Iris pigment epithelial cell (primary cell): ENCODE data around the gene PIK3R5.

ENCODE experiments used
- DNase-seq: peaks from one replicate; pipeline ENCODE4 v3.0.0-alpha.2; 2011; ENCODE audit warnings: low read depth

The PIK3R5 gene

DNA sequence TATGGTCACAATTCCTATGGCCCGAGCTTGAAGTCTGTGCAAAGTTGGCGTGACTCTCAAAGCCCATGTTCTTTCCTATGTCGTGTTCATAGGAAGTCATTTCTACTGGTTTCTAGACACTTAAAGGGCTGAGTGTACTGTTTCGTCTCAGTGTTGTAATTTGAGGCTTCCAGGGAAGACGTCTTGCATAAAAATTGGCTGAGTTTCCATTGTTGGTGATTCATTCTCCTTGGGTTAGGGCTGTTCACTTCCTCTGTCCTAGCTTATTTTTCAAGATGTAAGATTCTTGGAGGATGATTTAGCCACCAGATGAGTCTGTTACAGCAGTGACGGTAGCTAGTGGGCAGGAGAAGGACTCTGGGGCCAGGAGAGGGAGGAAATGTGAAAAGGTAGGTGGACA lies 43.1 kb downstream of the PIK3R5 start:
- DNase-seq: peak; percentile 98

DNA sequence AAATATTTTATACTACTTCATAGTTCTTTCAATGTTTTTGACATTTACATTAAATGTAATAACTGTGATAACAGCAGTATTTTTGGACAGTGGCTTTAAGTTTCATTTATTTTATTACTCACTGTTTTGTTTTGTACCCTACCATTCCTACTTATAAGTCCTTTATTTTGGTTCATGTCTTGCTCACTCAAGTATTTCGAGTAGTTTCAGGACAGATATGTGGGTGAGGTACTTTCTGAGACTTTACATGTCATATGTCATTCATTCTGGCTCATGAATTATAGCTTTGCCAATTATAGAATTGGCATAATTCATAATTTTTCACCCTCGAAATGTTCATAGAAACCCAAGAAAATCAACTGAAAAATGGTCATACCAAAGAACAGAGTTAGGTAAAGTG lies 44.4 kb downstream of the PIK3R5 start:
- no peak for DNase-seq

DNA sequence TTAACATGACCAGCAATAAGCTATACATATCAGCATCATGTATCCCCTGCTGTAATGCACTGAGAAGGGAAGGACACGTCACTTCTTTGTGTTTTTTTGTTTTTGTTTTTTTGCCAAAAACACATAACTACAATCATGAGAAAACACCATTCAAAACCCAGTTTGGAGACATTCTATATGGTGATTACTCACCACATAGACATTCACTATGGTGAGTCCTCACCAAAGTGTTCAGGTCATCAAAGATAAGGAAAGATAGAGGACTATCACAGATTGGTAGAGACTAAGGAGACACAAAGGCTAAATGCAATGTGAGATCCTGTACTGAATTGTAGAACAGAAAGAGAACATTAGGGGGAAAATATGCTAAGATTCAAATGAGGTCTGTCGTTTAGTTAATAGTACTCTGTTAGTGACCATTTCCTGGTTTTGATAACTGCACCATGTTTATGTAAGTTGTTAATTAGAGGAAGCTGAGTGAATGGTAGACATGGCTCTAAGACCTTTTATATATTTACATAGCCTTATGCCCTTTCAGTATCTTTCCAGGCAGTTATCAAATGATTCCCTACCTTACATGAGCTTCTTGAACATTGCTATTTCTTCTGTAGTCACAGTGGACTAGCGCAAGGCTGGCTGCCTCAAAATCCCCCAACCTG lies 46.6 kb downstream of the PIK3R5 start:
- DNase-seq: peak; percentile 65

DNA sequence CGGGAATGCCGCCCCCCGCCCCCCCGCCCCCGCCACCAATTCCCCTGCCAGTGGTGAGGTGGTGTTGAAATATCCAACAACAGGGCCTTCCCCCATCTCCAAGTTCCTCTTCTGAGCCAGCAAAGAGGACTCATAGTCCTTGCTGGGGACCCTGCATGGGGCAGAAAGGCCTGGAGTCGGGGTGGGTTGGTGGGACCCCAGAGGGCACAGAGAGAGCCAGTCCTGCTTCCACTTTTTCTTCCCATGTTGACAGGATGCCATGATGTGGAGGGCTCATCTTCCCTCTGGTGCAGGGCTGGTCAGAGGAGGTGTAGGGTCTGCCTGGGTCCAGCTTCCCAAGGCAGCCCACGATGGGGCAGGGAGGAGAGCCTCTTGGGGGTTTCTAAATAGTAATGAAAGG lies 49.0 kb downstream of the PIK3R5 start:
- DNase-seq: no peak

DNA sequence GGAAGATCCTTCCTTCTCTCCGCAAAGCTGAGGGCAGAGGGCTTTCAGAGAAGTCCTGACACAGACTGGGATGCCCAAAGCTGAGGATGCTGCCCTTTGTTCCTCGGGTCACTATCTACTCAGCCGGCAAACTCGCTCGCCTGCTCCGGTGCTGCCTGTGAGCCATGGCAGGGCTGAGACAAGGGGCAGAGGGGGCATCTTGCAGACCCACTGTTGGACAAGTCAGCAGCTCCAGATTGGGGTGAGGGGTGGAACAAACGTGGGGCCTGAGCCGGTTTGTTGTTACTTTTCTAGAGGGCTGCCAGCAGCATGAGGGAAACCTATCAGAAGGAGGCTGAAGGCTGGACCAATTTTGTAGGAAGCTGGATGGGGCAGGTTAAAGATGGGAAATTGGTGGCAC lies 51.0 kb downstream of the PIK3R5 start:
- DNase-seq: no peak

DNA sequence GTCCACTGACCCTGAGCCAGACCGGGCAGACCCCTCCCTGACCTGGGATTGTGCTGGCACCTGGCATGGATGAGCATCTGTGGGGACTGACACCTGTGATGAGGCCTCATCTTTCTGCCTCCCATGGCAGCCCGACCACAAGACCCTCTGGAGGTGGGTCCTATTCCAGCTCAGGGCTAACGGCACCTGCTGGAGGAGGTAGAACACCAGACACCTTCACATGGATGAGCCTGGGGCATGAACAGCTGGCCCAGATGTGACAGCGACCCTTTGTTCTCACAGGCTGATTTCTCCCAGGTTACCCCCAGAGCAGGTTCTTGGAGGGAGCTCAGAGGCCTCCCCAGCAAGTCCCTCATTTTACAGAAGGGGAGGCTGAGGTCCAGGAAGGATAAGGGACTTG lies 51.6 kb downstream of the PIK3R5 start:
- DNase-seq: no peak

DNA sequence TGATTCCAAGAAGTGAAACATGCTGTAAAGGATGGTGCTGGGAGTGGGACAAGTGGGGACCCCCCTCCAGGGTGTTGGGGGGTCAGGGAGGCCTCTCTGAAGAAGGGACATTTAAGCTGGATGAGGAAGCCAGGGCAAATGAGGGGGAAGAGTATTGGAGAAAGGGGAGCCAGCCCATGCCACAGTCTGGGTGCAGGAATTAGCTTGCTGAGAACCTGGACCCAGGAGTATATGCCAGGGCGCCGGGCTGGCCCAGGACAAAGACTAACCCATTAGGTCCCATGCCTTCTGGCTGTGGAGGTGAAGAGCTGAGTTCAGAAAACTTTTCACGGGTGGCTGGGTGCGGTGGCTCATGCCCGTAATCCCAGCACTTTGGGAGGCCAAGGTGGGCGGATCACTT lies 52.4 kb downstream of the PIK3R5 start:
- no peak for DNase-seq

DNA sequence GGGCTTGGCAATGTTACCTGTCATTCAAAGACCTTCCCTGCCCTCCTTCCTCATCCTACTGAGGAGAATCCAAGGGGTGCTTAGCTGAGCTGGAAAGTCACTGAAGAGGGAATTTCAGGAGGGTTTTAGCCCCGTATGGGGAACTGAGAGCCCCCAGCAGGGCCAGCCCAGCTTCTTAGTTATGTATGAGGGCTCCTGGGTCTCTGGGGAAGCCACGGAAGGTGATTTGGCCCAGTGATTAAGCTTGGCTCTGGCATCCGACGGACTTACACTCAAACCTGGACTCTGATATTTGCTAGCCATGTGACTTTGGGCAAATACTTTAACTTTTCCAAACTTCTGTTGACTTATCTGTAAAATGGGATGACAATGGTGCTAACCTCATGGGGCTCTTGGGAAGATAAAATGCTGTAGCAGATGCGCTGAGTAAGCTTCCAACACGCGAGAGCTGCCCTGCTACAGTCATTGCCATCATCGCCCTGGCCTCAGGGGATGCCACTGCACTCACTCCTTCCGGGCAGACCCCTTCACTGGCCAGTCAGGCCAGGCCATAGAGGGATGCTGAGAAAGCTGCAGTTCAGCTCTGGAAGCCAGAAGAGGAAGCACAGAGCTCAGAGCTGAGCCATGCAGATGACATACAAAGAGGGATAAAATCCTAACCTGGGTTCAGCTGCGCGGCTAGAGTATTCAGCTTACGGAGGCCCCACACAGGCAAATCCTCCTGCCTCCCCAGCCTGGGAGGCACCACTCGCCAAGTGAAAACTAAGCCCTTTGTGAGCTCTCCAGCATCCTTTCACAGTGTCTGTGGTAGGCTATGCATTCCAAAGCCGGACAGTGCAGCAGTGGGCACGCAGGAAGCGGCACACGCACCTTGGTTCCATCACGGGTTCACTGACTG lies 53.2 kb downstream of the PIK3R5 start:
- DNase-seq: no peak

DNA sequence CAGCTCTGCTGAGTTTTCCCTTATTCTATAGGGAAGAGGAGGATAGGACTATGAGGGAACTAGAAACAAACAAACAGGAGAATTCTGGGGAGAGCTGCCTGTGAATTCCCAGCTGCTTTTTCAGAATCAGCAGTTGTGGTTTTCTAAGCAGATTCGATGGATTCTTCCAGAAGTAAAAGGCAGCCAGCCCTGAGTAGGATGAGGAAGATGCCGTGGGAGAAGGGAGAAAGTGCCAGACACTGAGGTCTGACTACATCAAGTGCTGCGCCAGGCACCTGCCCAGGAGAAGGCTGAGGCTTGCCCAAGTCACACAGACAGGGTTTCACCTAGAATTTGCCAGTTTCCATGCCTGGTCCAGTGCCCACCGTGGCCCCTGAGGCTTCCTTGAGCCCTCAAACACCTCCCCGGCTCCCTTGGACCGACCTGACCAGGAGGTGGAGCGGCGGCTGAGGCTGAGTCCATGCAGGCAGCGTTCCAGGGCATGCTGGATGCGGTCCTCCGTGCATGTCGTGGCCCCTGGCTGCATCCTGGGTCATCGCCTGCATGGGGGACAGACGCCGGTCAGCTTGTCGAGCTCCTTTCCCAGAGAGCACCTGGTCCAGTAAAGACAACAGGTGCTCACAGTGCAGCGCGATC lies 54.4 kb downstream of the PIK3R5 start:
- DNase-seq: no peak

DNA sequence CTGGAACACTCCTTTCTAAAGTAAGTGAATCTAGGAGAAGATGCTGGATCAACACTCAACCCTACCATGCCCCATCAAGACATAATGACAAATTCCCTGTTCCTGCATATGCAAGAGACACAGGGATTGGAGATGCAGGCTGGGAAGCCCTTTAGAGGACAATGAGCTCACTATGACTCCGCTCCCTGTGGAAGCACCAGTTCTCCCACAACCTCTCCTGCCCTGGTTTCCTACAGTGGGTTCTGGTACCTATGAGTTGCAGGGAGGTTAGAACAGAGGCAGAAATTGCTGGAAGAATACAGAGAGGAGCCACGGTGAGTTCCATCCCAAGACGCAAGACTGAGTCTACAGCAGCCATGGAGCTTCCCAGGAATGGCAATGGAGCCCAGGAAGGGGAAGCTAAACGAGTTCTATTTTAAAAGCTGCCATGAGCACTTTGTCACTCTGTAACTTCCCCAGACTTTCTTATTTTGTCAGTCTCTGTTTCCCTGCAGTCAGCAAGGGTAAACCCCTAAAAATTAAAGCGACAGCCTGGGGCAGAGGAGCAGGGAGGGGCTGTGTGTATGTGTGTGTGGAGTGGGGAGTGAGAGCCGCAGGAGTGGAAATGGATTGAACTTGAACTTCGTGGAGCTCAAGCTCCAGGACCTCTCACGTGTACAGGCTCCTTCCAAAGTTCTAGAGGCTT lies 55.8 kb downstream of the PIK3R5 start:
- DNase-seq: no peak

DNA sequence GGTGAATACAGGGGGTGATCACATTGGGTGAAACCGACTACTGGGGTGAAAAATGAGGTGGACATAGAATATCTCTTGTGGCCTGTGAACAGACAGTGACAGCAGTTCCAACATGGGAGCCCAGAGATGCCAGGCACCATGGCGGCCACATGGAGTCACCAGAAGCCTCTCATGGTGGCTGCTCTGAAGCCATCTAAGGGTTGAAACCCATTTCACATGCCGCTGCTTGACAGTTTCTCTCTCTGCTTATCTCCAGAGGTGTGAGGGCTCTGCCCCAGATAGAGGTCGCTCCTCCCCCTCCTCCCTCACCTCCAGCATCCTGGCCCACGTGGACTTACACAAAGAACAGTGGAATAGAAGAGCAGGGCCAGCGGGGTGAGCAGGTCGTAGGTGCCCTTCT lies 60.2 kb downstream of the PIK3R5 start:
- no peak for DNase-seq

DNA sequence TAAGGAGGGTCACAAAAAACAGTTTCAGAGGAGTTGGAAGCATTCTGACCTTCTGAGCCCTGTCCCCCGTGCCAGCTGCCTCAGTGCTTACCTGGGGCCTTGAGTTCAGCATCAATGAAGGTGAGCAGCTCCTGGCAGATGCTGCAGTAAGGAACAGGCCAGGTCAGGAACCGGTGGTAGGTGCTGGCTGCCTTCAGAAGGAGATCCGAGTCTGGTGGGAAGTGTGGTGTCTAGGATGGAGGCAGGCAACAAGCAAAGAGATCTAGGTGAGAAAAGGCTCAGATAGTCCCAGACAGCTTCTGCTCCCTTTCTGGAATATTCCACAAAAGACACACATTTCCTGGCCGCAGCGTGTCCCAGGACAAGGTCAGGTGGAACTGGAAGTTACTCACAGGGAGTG lies 60.8 kb downstream of the PIK3R5 start:
- DNase-seq: no peak

DNA sequence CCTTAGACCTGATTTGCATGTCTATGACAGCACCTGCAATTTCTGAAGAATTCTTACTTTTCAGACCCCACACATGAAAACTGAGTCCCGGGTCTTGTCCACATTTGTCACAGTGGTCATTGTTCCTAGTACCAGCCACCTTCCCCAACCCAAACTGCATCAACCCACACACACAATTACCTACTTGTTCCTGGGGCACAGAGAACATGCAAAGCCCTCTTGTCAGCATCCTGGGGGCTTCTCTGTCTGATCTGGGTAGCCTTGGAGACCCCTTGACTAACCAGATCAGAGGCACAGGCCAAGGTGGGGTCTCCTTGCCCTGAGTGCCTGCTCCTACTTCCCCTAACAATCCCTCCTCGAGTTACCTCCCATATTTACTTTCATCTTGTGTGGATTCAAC lies 61.3 kb downstream of the PIK3R5 start:
- DNase-seq: no peak

DNA sequence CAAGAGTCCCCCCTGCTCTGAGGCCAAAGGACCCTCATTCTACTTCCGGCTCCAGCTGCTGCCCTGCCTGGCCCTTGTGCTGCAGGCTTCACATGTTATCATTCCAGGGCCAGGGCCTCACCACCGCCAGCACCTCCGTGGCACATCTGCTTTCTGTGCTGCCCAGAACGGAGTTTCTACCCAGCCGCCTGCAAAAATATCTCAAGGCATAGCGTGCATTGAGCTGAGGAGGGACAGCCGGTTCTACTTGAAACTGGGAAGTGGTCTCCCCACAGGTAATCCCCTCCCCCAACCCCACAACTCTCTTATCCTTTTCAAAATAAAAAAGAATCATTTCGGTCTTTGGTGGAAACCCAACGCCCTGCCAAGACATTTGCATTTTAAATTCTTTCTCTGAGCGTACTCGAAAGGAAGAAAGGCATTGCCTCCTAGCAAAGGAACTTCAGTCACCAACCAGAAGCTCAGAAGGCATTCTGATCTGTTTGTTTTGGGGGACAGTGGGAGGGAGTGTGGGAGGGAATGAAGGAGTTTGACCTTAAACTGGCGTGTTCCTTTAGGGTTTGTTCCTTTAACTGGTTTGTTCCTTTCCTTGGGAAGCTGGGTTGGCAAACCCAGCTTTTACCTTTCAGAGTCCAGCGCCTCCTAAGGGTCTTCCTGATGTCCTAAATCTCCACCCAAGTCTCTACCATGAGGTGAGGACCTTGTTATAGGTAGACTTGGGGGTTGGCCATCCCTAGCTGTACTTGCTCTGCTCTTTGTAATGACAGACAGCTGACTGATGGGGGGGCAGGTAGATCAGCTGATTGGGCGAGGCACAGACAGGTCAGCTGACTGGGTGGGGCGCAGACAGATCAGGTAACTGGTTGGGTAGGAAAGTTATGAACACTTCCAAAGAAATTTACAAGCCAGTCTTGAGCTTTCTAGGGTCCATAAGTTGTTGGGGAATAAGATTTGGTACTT lies 64.6 kb downstream of the PIK3R5 start:
- no peak for DNase-seq

DNA sequence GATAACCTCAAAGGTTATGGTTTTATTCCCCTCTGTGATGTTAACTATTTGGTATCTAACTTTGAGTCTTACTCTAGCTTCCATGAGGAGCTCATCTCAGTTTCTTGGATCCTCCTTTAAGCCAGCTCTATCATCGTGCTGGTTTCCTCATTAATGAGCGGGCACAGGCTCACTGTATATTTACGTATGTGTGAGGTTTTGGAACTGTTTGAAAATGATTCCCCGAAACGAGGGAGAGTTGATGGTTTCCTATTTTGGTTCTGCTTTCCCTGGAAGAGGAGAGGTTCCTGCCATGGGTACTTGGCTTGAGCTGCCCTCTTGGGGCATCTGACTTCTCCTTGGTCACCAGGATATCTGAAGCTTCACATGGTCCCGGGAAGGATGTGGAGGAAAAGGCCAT lies 65.3 kb downstream of the PIK3R5 start:
- DNase-seq: no peak

DNA sequence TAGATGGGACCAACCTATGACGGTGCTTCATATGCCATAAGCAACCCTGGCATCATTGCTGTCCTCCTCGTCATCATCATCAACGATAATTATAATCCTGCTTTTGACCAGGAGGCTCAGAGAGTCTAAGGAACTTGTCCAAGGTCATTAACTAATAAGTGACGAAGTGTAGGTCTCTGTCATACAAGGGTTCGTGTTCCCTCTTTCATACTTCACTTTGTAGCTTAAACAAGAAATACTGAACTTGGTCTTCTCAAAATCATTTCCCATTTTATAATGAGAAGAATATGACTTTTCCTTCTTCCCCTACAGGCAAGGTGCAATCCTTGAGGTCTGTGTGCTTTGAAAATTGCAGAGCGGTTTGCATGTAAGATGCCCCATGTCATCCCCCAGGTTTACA lies 66.9 kb downstream of the PIK3R5 start:
- DNase-seq: no peak

DNA sequence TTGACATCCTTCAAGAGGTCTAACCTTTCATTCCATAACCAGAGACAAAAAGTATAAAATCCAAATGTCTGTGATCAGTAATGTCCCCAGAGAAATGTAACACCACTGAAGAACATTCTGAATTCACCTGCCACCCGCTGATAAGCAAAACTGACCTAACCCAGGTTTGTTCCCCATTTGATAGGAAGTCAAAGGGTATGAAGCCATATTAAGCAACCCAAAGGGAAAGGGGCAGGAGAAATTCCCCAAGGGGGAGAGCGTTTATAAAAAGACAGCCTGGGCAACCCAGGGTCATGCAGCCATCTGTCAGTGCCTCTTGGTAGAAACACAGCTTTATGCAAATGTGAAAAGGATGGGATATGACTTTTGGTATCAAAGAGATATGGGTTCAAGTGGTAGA lies 67.4 kb downstream of the PIK3R5 start:
- DNase-seq: no peak

DNA sequence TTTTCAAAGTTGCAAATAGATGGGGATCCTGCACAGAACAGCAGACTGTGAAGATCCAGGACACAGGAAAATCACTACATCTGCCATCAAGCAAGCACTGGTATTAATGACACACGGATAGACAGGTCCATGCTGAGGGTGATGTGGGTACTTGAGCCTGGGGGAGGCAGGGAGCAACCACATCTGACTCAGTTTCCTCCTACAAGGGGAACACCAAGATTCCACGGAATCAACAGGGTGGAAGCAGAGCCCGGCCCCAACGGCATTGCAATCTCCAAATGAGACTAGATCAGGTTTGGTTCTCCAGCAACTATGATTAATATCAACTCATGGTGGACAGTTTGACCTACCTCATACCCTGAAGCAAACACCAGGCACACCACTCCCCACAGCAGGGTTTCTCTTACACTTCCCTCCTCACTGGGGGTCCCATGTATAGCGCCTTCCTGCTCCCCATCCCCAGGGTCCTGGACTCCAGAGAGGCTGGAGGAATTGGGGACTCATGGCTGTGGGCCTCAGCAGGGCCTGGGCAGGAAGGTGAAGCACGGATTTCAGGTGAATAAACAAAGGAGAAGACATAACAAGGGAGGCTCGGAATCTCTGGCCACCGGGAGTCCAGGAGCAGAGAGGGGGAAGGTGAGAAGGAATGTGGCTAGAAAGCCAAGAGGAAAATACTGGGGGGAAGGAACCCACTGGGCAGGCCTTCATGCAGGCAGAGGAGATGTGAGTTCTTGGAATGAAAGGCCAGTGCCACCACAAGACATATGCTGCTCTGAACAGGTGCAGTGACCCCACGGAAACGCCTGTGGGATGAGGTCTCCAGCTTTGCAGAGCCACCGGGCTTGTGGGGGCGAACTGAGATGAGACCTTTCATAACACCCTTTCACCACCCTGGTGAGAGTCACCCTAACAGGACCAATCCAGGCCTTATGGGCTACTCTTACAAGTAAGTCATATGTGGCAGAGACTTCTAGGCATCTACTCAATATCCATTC lies 68.6 kb downstream of the PIK3R5 start:
- DNase-seq: no peak

DNA sequence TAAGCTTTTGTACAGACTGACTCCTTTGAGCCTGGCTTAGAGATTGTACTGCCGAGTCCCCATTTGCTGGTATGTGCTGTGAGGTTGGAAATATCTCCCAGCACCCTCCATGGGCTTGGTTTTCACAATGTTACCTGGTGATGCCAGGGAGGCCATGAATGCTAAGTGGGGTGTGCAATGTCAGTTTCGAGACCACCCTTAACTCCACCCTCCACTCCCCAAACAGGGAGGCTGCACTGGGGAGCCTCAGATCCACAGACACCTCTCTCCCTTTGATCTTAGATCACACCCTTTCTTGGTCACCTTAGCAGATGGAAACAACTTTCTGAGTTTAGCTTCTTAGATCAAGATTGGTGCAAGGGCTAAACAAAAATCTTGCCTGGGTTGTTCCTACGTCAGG lies 69.4 kb downstream of the PIK3R5 start:
- DNase-seq: no peak
